HepG2 (cell line): ENCODE results near the gene PISD. TPM values are rescaled to one million over a fixed set of nuclear protein-coding genes. Genes with fewer than 3 reads are reported as not detected.
A peak's percentile ranks its signal among the peaks of the same experiment; 100 is the strongest.

Experiments used
- ATAC-seq: fragments of 200-7000 bp; cut with Tn5 transposase; 3 replicates; pipeline ENCODE4 v1.9.1; 2020; ENCODE audit warnings: mild to moderate bottlenecking, moderate library complexity
- BruUV-seq: library from RNA; stranded (reverse); fragments of 400-500 nt; replicated peaks from 2 replicates; lab custom pipeline; 2021; lab: Mats Ljungman, UMichigan
- CTCF ChIA-PET: fragments of 300-600 bp; formaldehyde crosslinking; extraction: SDS; loops from one replicate; lab custom pipeline; 2021; ENCODE audit warnings: low total read pairs, inconsistent platforms, low intra/inter-chr PET ratio; lab: Yijun Ruan, JAX
- POLR2A ChIA-PET: fragments of 350-600 bp; sonication (Branson Sonifier 250); formaldehyde crosslinking; loops from one replicate; lab custom pipeline; 2020; ENCODE audit warnings: antibody characterized with exemption, inconsistent platforms; lab: Yijun Ruan, JAX
- DNase-seq: peaks from one replicate; pipeline ENCODE4 v3.0.0-alpha.2; 2015; ENCODE audit warnings: low spot score
- FAIRE-seq: peaks from 3 replicates; lab custom pipeline; 2011; peaks lifted over from hg19 to GRCh38; lab: Jason Lieb, UNC
- H2AFZ ChIP-seq: one replicate; pipeline ENCODE4 v1.6.1; 2011; ENCODE audit warnings: low read length, inconsistent platforms
- H3K27ac ChIP-seq: fragments of 300-600 bp; 3 replicates; pipeline ENCODE4 v1.8.0; 2011; ENCODE audit warnings: mixed run types, mild to moderate bottlenecking, mixed read lengths, low read length, inconsistent platforms; ENCODE audit not compliant: insufficient read depth; ENCODE audit errors: extremely low read length
- H3K27me3 ChIP-seq, 2 experiments: fragments of 200-600 bp in 1 of 2; 2 replicates in 1 of 2; 3 replicates in 1 of 2; pipeline versions ENCODE4 v1.6.0 to v1.8.0; 2011; ENCODE audit warnings: low read length in 2 of 2, mild to moderate bottlenecking in 2 of 2, moderate library complexity in 2 of 2, inconsistent platforms in 1 of 2; ENCODE audit not compliant: insufficient read depth in 2 of 2, control insufficient read depth in 1 of 2
- H3K36me3 ChIP-seq, 2 experiments: fragments of 200-600 bp in 1 of 2; replicated peaks in 1 of 2; 2 replicates in 1 of 2; 3 replicates in 1 of 2; pipeline versions ENCODE4 v1.5.1 to v1.8.0; 2011; ENCODE audit warnings: low read length in 2 of 2, inconsistent platforms in 1 of 2; ENCODE audit not compliant: insufficient read depth in 2 of 2, control insufficient read depth in 1 of 2
- H3K4me1 ChIP-seq: 2 replicates; pipeline ENCODE4 v1.5.1; 2012; ENCODE audit warnings: low read length, inconsistent platforms; ENCODE audit not compliant: insufficient read depth
- H3K4me2 ChIP-seq: 2 replicates; pipeline ENCODE4 v1.6.0; 2011; ENCODE audit warnings: low read depth, low read length, inconsistent platforms
- H3K4me3 ChIP-seq, 3 experiments: fragments of 200-600 bp in 1 of 3; sonication (generic), shearing (Covaris generic) in 1 of 3; replicated peaks in 1 of 3; 2 replicates each; pipeline ENCODE4 v1.5.1; 2011 to 2016; ENCODE audit warnings: low read length in 3 of 3, inconsistent platforms in 2 of 3, low read depth in 2 of 3, mild to moderate bottlenecking in 2 of 3, control low read depth in 1 of 3, mixed read lengths in 1 of 3; ENCODE audit not compliant: insufficient read depth in 1 of 3
- H3K79me2 ChIP-seq: one replicate; pipeline ENCODE4 v1.6.1; 2011; ENCODE audit warnings: low read length, inconsistent platforms; ENCODE audit not compliant: insufficient read depth
- H3K9ac ChIP-seq: 2 replicates; pipeline ENCODE4 v1.6.0; 2011; ENCODE audit warnings: mild to moderate bottlenecking, low read depth, low read length, inconsistent platforms; ENCODE audit not compliant: insufficient read depth
- H3K9me3 ChIP-seq: 2 replicates; pipeline ENCODE4 v1.5.1; 2012; ENCODE audit warnings: mild to moderate bottlenecking, low read length
- H4K20me1 ChIP-seq: 2 replicates; pipeline ENCODE4 v1.6.0; 2011; ENCODE audit warnings: inconsistent platforms, mild to moderate bottlenecking, low read length, moderate library complexity; ENCODE audit not compliant: insufficient read depth
- ARID2 ChIP-seq: sonication (generic); formaldehyde crosslinking; IDR thresholded peaks from 2 replicates; pipeline ENCODE4 v1.8.1; 2022; ENCODE audit warnings: mild to moderate bottlenecking, missing genetic modification reagents, borderline replicate concordance
- MAFK ChIP-seq, 2 experiments: IDR thresholded peaks in 1 of 2; conservative IDR thresholded peaks in 1 of 2; 2 replicates each; pipeline ENCODE4 v1.6.1; 2011; ENCODE audit warnings: improper control_type of control experiment in 2 of 2, low read length in 2 of 2
- MLXIP ChIP-seq: sonication (generic); formaldehyde crosslinking; IDR thresholded peaks from 2 replicates; pipeline ENCODE4 v1.9.0; 2021; ENCODE audit warnings: missing genetic modification reagents, borderline replicate concordance
- SKI ChIP-seq: fragments of 450-650 bp; IDR thresholded peaks from one replicate; pipeline ENCODE4 v1.6.1; 2018; ENCODE audit warnings: mild to moderate bottlenecking; ENCODE audit not compliant: partially characterized antibody
- ZGPAT ChIP-seq: IDR thresholded peaks from 2 replicates; pipeline ENCODE4 v1.6.1; 2016; ENCODE audit warnings: mild to moderate bottlenecking
- ZKSCAN1 ChIP-seq: fragments of 150-350 bp; IDR thresholded peaks from 2 replicates; pipeline ENCODE4 v1.6.1; 2014; ENCODE audit warnings: low read length
- ZNF646 ChIP-seq: sonication (generic); formaldehyde crosslinking; IDR thresholded peaks from 2 replicates; pipeline ENCODE4 v1.9.0; 2021; ENCODE audit warnings: mild to moderate bottlenecking, missing genetic modification reagents
- ZNF678 ChIP-seq: sonication (generic); formaldehyde crosslinking; IDR thresholded peaks from 2 replicates; pipeline ENCODE4 v1.4.0; 2020; ENCODE audit warnings: mild to moderate bottlenecking, missing genetic modification reagents
- WGBS: methylation state at CpG from one replicate; pipeline ENCODE4 v1.1.6; 2017; ENCODE audit warnings: low lambda C conversion rate; 5-methylcytosine and 5-hydroxymethylcytosine counted together
- in situ Hi-C: cut with HindIII; loops from 2 replicates; pipeline ENCODE4 v1.10.0; 2017; ENCODE audit warnings: low pct_unique_long_range_greater_than_20kb; ENCODE audit not compliant: extremely low pct_ligation_motif_present
- intact Hi-C: fragments of 100-400 bp; cut with micrococcal nuclease; formaldehyde crosslinking; loops from one replicate; pipeline ENCODE4 v1.10.0; 2022; ENCODE audit not compliant: unreplicated experiment
- polyA plus RNA-seq, 8 experiments: library from polyadenylated mRNA; depleted of rRNA in 3 of 8; stranded (reverse) in 7 of 8; unstranded in 1 of 8; fragments of >200 nt; fragmentation: Illumina TruSeq in 4 of 8; extraction: Trizol in 4 of 8; gene quantifications; 2 replicates each; pipeline versions ENCODE4 v1.2.1 to v1.2.3, GENCODE V29; 2011 to 2016; ENCODE audit warnings: low read depth in 4 of 8, missing spikeins in 1 of 8, mixed read lengths in 1 of 8; ENCODE audit not compliant: insufficient read depth in 1 of 8
- total RNA-seq, 5 experiments: library from RNA; depleted of rRNA; stranded (reverse); fragments of >200 nt; fragmentation: Illumina TruSeq; extraction: Trizol; gene quantifications; 2 replicates each; pipeline ENCODE4 v1.2.3, GENCODE V29; 2016; ENCODE audit warnings: low read depth in 1 of 5

Gene PISD
- total and polyA plus RNA-seq, 2 of the 13 experiments (the other 11 are each of a cell fraction or from before 2014, with no cell fraction given), result 30.1 to 47.7 TPM

GRCh38 chr22:31630331-31631329 lies 31.4 kb downstream of the PISD start (continued):
- TF ChIP-seq MLXIP (CRISPR knock-in tag) (no peak), ZGPAT (CRISPR knock-in tag) (peak; percentile 74), ZKSCAN1 (no peak), SKI (no peak), ARID2 (CRISPR knock-in tag) (no peak)

- Histone ChIP-seq H3K27me3 (no peaks in the 10 kb centered on the region), H3K9me3 (no peaks in the 10 kb centered on the region), H3K36me3 (peaks cover 9 to 20% of the 10 kb centered on the region in 2 experiments), H2AFZ (no peak overlapping the region), H3K4me2 (peak overlapping the region; percentile 96), H4K20me1 (peaks cover 50% of the 10 kb centered on the region), H3K9ac (peak overlapping the region; percentile 77), H3K27ac (peak overlapping the region; percentile 72), H3K79me2 (peaks cover 72% of the 10 kb centered on the region), H3K4me3 (peak overlapping the region; percentile 66 to 86 (median 77)), H3K4me1 (peaks cover 64% of the 10 kb centered on the region)
- no peak for DNase-seq
- WGBS, result 100% methylated on average over 1 of the region's 14 CpGs
- no TSS peak for BruUV-seq
- FAIRE-seq, result no peak
- intact Hi-C loops, result loop anchor here (1.0 kb wide), 1 partner anchor 62 kb away; no protein-coding TSS in a partner anchor
- POLR2A ChIA-PET, result interaction anchor here (1.0 to 2.6 kb wide), 11 partner anchors 11 to 124 kb away, joined by 3 to 28 read pairs (median 5); partner anchors contain the start of genes DEPDC5 and PISD
- CTCF ChIA-PET, result no interaction called here
- in situ Hi-C loops, result no loop called here
- ATAC-seq, result no peak
- TF ChIP-seq ZNF646 (CRISPR knock-in tag), result 0 out of 2 replicates have a peak, but pooled peaks have one; percentile 19
- TF ChIP-seq ZNF678 (CRISPR knock-in tag), result no peak
- no peak for TF ChIP-seq MAFK (conservative IDR thresholded peaks at IDR 0.05 in 1 of 2, IDR thresholded peaks at IDR 0.05 in 1 of 2; ENCODE audit: low read length in 2 of 2)
Measured at GRCh38 chr22:31629741-31630184, 32.3 kb downstream of the PISD start.
